Parathyroid adenoma (tissue), 2 donors: ENCODE measurements around the gene ESRRG.

ENCODE experiments used
- H2AFZ ChIP-seq: fragments of 300-600 bp; sonication (generic); one replicate; pipeline ENCODE4 v1.7.0; 2017; ENCODE audit warnings: antibody characterized with exemption, mild to moderate bottlenecking
- H3K27ac ChIP-seq: fragments of 300-600 bp; sonication (generic); one replicate; pipeline ENCODE4 v1.7.0; 2017
- H3K27me3 ChIP-seq: fragments of 300-600 bp; sonication (generic); one replicate; pipeline ENCODE4 v1.7.0; 2017; ENCODE audit warnings: low read length; ENCODE audit not compliant: control insufficient read depth, insufficient read depth
- H3K36me3 ChIP-seq: fragments of 300-600 bp; sonication (generic); one replicate; pipeline ENCODE4 v1.7.0; 2017; ENCODE audit warnings: low read length; ENCODE audit not compliant: control insufficient read depth, insufficient read depth
- H3K4me1 ChIP-seq: fragments of 300-600 bp; sonication (generic); one replicate; pipeline ENCODE4 v1.7.0; 2017; ENCODE audit warnings: control low read depth
- H3K4me2 ChIP-seq: fragments of 300-600 bp; sonication (generic); one replicate; pipeline ENCODE4 v1.7.0; 2017; ENCODE audit warnings: low read length
- H3K4me3 ChIP-seq: fragments of 300-600 bp; sonication (generic); one replicate; pipeline ENCODE4 v1.7.0; 2017; ENCODE audit warnings: low read depth, low read length
- H3K79me2 ChIP-seq: fragments of 300-600 bp; sonication (generic); one replicate; pipeline ENCODE4 v1.7.0; 2017; ENCODE audit warnings: control low read depth
- H3K9ac ChIP-seq: fragments of 300-600 bp; sonication (generic); one replicate; pipeline ENCODE4 v1.7.0; 2017; ENCODE audit warnings: mild to moderate bottlenecking
- H3K9me3 ChIP-seq: fragments of 300-600 bp; sonication (generic); one replicate; pipeline ENCODE4 v1.7.0; 2017; ENCODE audit warnings: low read length; ENCODE audit not compliant: control insufficient read depth
- TF ChIP-seq, protein P1 (sequence below): fragments of 300-600 bp; sonication (generic); IDR thresholded peaks from one replicate; pipeline ENCODE4 v1.7.0; 2017; ENCODE audit warnings: antibody characterized with exemption, mild to moderate bottlenecking
- donor health status: primary hyperparathyroidism.

ESRRG gene

DNA sequence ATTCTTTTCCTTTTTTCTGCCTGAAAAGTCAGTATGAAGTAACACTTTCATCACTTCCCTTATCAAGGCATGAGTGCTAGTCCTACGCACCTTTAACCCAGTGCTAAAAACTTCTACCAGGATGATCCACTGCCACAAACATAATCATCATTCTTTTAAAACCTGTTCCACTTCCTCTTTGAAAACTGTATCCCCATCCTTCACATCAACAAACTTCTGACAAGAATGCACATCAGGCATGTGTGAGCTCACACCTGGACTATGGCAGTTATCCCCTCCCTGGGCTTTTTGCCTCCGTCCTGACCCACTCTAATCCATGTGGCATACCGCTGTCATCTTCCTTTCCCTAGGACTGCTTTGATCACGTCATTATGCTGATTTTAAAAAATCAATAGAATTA, 70.2 kb downstream of the ESRRG start:
- no peak overlapping the region for H3K4me3 ChIP-seq
- H3K27me3 ChIP-seq, result no peaks in the 10 kb centered on the region
- no peaks in the 10 kb centered on the region for H3K9me3 ChIP-seq
- H3K27ac ChIP-seq, result no peak overlapping the region
- H3K9ac ChIP-seq, result no peak overlapping the region
- H3K4me1 ChIP-seq, result peaks cover 10% of the 10 kb centered on the region
- no peak overlapping the region for H2AFZ ChIP-seq
- H3K4me2 ChIP-seq, result no peak overlapping the region
- H3K36me3 ChIP-seq, result no peaks in the 10 kb centered on the region
- H3K79me2 ChIP-seq, result no peaks in the 10 kb centered on the region
- TF ChIP-seq, protein P1, sequence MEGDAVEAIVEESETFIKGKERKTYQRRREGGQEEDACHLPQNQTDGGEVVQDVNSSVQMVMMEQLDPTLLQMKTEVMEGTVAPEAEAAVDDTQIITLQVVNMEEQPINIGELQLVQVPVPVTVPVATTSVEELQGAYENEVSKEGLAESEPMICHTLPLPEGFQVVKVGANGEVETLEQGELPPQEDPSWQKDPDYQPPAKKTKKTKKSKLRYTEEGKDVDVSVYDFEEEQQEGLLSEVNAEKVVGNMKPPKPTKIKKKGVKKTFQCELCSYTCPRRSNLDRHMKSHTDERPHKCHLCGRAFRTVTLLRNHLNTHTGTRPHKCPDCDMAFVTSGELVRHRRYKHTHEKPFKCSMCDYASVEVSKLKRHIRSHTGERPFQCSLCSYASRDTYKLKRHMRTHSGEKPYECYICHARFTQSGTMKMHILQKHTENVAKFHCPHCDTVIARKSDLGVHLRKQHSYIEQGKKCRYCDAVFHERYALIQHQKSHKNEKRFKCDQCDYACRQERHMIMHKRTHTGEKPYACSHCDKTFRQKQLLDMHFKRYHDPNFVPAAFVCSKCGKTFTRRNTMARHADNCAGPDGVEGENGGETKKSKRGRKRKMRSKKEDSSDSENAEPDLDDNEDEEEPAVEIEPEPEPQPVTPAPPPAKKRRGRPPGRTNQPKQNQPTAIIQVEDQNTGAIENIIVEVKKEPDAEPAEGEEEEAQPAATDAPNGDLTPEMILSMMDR, result no peak

DNA sequence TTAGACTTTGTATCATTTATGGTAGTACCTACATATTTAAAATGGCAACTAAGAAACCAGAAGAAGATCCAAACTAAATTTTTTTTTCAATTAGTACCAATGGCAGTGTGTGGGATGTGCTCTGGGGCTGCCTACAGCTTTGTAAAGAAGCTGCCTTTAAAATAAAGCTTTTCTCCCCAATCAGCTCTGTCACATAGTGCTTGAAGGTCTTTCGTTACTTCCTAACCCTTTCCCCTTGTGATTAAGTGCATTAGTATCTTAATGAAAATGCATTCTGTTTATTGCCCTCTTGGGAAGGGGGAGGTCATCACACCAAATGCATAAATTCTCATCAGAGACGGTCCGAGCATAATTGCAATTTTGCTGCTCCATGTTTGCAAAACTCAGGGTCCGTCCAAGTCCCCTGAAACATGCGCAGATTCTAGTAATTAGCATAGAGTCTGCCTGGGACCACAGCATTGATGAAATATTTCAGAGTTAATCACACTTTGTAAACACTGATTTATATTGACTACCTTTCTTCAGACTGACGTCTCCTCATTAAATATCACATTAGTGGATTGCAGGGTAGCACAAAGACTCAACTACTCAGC, 71.3 kb downstream of the ESRRG start:
- Histone ChIP-seq H3K9ac (no peak overlapping the region), H3K79me2 (no peaks in the 10 kb centered on the region), H3K9me3 (no peaks in the 10 kb centered on the region), H3K4me2 (no peak overlapping the region), H3K4me3 (no peak overlapping the region), H3K27me3 (no peaks in the 10 kb centered on the region), H2AFZ (no peak overlapping the region), H3K36me3 (no peaks in the 10 kb centered on the region), H3K4me1 (peaks cover 6% of the 10 kb centered on the region), H3K27ac (no peak overlapping the region)
- TF ChIP-seq, protein P1, result no peak

DNA sequence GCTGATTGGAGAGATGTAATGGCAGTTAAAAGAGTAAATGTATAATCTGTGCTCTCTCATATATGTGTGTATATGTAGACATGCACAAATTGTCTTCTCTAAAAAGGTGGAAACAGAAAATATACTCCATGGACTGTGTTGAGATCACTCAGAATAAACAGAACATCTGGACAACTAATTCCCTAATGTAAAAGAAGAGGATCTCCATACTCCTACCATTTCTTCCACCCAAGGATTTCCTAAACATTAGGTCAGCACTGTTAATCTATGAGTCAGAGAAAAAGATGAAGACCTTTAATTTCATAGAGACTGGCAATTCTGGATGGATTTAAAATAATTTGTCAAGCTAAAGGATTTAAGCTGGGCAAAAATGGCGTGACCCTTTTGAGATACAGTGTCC, 80.1 kb downstream of the ESRRG start:
- no peaks in the 10 kb centered on the region for H3K9me3 ChIP-seq
- no peaks in the 10 kb centered on the region for H3K27me3 ChIP-seq
- no peak overlapping the region for H3K4me2 ChIP-seq
- H3K27ac ChIP-seq, result no peak overlapping the region
- TF ChIP-seq, protein P1, result no peak
- H3K4me3 ChIP-seq, result no peak overlapping the region
- peaks cover 3% of the 10 kb centered on the region for H3K79me2 ChIP-seq
- no peaks in the 10 kb centered on the region for H3K4me1 ChIP-seq
- no peaks in the 10 kb centered on the region for H3K36me3 ChIP-seq
- H3K9ac ChIP-seq, result no peak overlapping the region
- no peak overlapping the region for H2AFZ ChIP-seq

DNA sequence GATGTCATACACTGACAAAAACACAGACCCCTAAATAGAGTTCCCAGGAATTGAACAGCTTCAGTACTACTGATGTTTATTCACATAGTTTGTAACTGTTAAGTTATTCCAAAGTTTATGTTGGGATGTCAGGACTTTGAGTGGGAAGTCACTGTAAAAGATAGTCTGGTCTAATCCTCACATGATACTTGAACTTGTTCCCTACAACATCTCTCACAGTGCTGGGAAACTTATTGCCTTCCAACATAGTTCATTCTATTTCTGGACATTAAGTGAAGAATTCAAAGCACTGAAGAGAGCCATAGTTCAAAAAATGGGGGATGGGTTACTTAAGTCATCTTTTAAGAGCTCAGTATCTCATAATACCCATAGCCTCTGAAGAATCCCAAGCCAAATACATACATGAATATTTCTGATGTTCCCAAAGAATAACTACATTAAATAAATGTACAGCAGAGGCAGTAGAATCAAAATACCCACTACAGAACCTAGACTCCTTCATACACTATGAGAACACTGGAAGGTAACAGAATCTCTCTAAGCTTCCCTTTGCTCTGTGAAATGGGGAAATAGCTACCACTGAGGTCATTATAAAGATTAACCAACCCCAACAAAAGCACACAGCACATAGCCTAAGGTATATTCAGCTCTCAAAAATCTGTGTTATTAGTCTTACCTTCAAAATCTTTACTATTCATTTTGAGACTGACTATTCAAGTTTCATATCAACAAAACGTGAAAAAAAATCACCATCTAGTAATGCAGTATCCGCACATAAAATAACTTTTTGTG, 81.4 kb downstream of the ESRRG start:
- Histone ChIP-seq H3K27ac (no peak overlapping the region), H3K4me1 (peaks cover 2% of the 10 kb centered on the region), H3K9ac (no peak overlapping the region), H3K79me2 (peaks cover 8% of the 10 kb centered on the region), H3K27me3 (no peaks in the 10 kb centered on the region), H3K36me3 (no peaks in the 10 kb centered on the region), H3K4me2 (no peak overlapping the region), H3K9me3 (no peaks in the 10 kb centered on the region), H3K4me3 (no peak overlapping the region), H2AFZ (no peak overlapping the region)
- TF ChIP-seq, protein P1, result no peak
